Measurements from ENCODE around the gene TH.

GRCh38 chr11:2136952-2137201, 34.7 kb downstream of the TH start:
- no peak for TF ChIP-seq HCFC1 (IDR thresholded peaks at IDR 0.05; ENCODE audit: low read depth, low read length)
- TF ChIP-seq TAL1 (IDR thresholded peaks at IDR 0.05): no peak
- no peak for TF ChIP-seq EZH2 (IDR thresholded peaks at IDR 0.05; ENCODE audit: borderline replicate concordance, low read depth, low read length)
- no peak for TF ChIP-seq SIN3A (IDR thresholded peaks at IDR 0.05; ENCODE audit: borderline replicate concordance in 2 of 2, control insufficient read depth in 1 of 2, low read depth in 2 of 2, low read length in 2 of 2)
- no peak for TF ChIP-seq HNRNPUL1 (IDR thresholded peaks at IDR 0.05; ENCODE audit: low read length)
- no peak for TF ChIP-seq ZNF121 (CRISPR knock-in tag; conservative IDR thresholded peaks at IDR 0.05)
- no peak for TF ChIP-seq GATAD2A (IDR thresholded peaks at IDR 0.05)
- no peak for TF ChIP-seq ZKSCAN1 (IDR thresholded peaks at IDR 0.05; ENCODE audit: low read depth, low read length)
- TF ChIP-seq PHF21A (IDR thresholded peaks at IDR 0.05; ENCODE audit: borderline replicate concordance, low read depth): no peak
- no peak for TF ChIP-seq CTCF (IDR thresholded peaks at IDR 0.05 in 2 of 3, conservative IDR thresholded peaks at IDR 0.05 in 1 of 3; ENCODE audit: insufficient read depth in 2 of 3, low read depth in 1 of 3, low read length in 3 of 3)
- TF ChIP-seq TAF1 (IDR thresholded peaks at IDR 0.05; ENCODE audit: control insufficient read depth, extremely low read depth, insufficient read depth, low read length, severe bottlenecking): no peak
- TF ChIP-seq KLF6 (CRISPR knock-in tag; IDR thresholded peaks at IDR 0.05; ENCODE audit: borderline replicate concordance): no peak
- no peak for TF ChIP-seq RBBP5 (IDR thresholded peaks at IDR 0.05; ENCODE audit: borderline replicate concordance, insufficient read depth, low read length, poor library complexity, severe bottlenecking)
- TF ChIP-seq, protein P1, sequence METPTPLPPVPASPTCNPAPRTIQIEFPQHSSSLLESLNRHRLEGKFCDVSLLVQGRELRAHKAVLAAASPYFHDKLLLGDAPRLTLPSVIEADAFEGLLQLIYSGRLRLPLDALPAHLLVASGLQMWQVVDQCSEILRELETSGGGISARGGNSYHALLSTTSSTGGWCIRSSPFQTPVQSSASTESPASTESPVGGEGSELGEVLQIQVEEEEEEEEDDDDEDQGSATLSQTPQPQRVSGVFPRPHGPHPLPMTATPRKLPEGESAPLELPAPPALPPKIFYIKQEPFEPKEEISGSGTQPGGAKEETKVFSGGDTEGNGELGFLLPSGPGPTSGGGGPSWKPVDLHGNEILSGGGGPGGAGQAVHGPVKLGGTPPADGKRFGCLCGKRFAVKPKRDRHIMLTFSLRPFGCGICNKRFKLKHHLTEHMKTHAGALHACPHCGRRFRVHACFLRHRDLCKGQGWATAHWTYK (CRISPR knock-in tag; IDR thresholded peaks at IDR 0.05): no peak

All from K562 (cell line).